Duodenal mucosa (tissue), 2 donors: ENCODE results near the gene MTA3.

Experiments used
- H3K27ac ChIP-seq: one replicate; pipeline ENCODE4 v1.7.0; 2013; ENCODE audit warnings: low read depth, low read length
- H3K27me3 ChIP-seq, 2 donors: one replicate each; pipeline ENCODE4 v1.7.0; 2013; ENCODE audit warnings: low read length in 2 of 2, control low read depth in 1 of 2; ENCODE audit not compliant: insufficient read depth in 2 of 2, control insufficient read depth in 1 of 2
- H3K36me3 ChIP-seq, 2 donors: one replicate each; pipeline ENCODE4 v1.7.0; 2013; ENCODE audit warnings: low read length in 2 of 2, control low read depth in 1 of 2; ENCODE audit not compliant: insufficient read depth in 2 of 2, control insufficient read depth in 1 of 2
- H3K4me1 ChIP-seq, 2 donors: one replicate each; pipeline ENCODE4 v1.7.0; 2013; ENCODE audit warnings: low read length in 2 of 2, control low read depth in 1 of 2; ENCODE audit not compliant: insufficient read depth in 2 of 2, control insufficient read depth in 1 of 2
- H3K4me3 ChIP-seq, 2 donors: one replicate each; pipeline ENCODE4 v1.7.0; 2013; ENCODE audit warnings: low read length in 2 of 2, low read depth in 1 of 2
- H3K9ac ChIP-seq, 2 donors: one replicate each; pipeline ENCODE4 v1.7.0; 2013; ENCODE audit warnings: low read length in 2 of 2, low read depth in 1 of 2
- H3K9me3 ChIP-seq, 2 donors: one replicate each; pipeline ENCODE4 v1.7.0; 2013; ENCODE audit warnings: low read length in 2 of 2, control low read depth in 1 of 2; ENCODE audit not compliant: control insufficient read depth in 1 of 2

MTA3 gene

DNA sequence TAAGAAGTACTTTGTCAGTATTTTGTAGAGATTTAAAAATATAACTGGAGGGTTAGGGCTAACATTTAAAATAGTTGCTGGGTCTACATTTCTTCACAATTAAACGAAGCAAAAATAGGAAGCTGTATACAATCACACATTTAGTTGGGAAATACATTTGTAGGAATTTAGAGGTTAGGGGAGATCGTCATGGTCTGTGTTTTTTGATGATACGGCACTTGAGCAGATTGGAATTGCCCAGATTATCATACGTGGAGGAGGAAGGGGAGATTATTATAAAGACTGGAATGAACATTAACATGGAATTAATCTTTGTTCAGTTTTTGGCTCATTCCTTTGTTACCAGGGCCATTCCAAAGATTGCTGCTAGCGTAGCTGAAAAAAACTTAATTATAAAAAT lies 84.6 kb downstream of the MTA3 start:
- H3K27me3 ChIP-seq, result no peaks in the 10 kb centered on the region
- no peaks in the 10 kb centered on the region for H3K4me1 ChIP-seq
- H3K9me3 ChIP-seq, result no peaks in the 10 kb centered on the region
- no peak overlapping the region for H3K27ac ChIP-seq
- H3K9ac ChIP-seq, result no peak overlapping the region
- H3K4me3 ChIP-seq, result no peak overlapping the region
- peaks cover 0 to 5% of the 10 kb centered on the region in 2 donors for H3K36me3 ChIP-seq

DNA sequence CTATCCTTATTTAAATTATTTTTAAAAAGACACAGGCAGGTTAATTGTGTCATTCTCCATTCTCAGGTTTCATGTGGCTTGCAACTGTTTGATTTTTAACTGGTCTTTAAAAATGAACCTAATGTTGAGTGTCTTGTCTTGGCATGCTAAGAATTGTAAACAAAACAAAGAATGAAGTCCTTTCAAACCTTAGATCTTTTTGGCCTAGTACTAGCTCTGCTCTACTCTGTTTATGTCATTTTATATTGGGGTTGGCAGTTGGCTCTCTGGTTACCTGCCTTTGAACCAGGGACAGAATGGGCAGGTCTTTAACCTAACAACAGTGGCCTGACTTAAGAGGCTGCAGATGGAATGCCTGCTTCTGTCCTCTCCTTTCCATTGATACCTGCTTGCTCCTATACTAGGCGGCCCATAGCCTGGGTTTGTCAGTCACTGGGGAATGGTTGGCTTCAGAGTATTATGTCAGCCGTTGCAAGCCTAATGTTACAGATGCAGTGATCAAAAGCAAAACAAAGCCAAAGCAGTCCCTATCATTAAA lies 85.5 kb downstream of the MTA3 start:
- Histone ChIP-seq H3K4me1 (no peaks in the 10 kb centered on the region), H3K36me3 (peaks cover 4 to 8% of the 10 kb centered on the region in 2 donors), H3K9me3 (no peaks in the 10 kb centered on the region), H3K9ac (no peak overlapping the region), H3K27me3 (no peaks in the 10 kb centered on the region), H3K4me3 (no peak overlapping the region), H3K27ac (no peak overlapping the region)

DNA sequence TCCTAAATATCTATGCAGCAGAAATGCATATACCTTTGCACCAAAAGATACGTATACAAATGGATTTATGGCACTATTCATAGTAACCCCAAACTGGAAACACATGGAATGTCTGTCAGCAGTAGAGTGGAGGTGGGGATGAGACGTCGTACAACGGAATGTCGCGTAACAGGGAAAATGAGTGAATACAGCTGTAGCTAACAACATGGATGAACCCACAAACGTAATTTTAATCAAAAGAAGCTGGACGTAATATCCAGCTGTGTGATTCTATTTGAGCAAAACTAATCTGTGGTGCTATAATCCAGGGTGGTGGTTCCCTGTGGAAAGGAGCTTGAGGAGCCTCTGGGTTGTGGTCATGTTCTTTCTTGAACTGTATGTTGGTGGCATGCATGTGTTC lies 89.9 kb downstream of the MTA3 start:
- Histone ChIP-seq H3K27me3 (no peaks in the 10 kb centered on the region), H3K4me1 (no peaks in the 10 kb centered on the region), H3K4me3 (no peak overlapping the region), H3K9me3 (no peaks in the 10 kb centered on the region), H3K9ac (no peak overlapping the region), H3K27ac (no peak overlapping the region), H3K36me3 (peaks cover 4 to 11% of the 10 kb centered on the region in 2 donors)

DNA sequence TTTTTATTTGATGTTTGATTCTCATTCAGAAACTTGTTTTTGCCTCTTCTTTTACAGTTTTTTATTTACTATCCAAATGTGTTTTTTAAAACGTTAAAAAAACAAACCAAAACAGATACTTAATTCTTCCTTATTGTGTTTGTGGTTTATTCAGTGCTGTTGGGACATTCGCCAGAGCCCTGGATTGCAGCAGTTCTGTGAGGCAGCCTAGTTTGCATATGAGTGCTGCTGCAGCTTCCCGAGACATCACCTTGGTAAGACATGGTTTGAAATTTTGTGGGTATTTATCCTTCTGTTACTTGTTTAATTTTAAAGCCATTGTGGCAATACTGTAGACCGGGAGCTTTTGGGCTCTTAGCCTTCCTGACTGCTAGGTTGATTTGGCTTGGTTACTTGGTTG lies 91.2 kb downstream of the MTA3 start:
- H3K27ac ChIP-seq, result no peak overlapping the region
- peaks cover 4 to 11% of the 10 kb centered on the region in 2 donors for H3K36me3 ChIP-seq
- no peaks in the 10 kb centered on the region for H3K9me3 ChIP-seq
- no peaks in the 10 kb centered on the region for H3K27me3 ChIP-seq
- no peak overlapping the region for H3K4me3 ChIP-seq
- H3K4me1 ChIP-seq, result no peaks in the 10 kb centered on the region
- no peak overlapping the region for H3K9ac ChIP-seq

DNA sequence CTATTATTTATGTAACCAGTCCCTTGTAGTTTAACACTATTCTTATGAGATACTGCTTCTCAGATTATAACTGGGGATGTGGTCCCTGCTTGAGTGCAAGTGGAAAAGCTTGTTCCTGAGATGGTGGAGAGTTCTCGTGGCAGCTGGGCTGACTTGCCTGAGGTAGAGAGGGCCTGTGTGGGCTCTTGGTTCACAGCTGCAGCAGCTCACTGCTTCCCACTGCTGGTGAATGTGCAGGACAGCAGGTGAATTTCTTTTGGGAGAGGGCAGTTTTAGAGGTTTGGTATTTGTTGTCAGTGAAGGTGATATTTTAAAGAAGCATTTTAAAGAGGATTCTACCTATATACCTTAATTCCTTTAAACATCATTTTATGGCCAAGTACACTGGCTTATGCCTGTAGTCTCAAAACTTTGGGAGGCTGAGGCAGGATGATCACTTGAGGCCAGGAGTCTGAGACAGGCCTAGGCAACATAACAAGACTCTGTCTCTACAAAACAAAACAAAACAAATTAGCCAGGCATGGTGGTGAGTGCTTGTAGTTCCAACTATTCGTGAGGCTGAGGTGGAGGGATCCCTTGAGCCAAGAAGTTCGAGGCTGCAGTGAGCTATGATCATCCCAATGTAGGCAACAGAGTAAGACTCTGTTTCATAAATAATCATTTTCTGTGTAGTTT lies 94.8 kb downstream of the MTA3 start:
- H3K4me3 ChIP-seq, result no peak overlapping the region
- no peaks in the 10 kb centered on the region for H3K27me3 ChIP-seq
- no peak overlapping the region for H3K27ac ChIP-seq
- H3K9me3 ChIP-seq, result no peaks in the 10 kb centered on the region
- peaks cover 0 to 3% of the 10 kb centered on the region in 2 donors for H3K4me1 ChIP-seq
- peaks cover 3 to 5% of the 10 kb centered on the region in 2 donors for H3K36me3 ChIP-seq
- no peak overlapping the region for H3K9ac ChIP-seq

DNA sequence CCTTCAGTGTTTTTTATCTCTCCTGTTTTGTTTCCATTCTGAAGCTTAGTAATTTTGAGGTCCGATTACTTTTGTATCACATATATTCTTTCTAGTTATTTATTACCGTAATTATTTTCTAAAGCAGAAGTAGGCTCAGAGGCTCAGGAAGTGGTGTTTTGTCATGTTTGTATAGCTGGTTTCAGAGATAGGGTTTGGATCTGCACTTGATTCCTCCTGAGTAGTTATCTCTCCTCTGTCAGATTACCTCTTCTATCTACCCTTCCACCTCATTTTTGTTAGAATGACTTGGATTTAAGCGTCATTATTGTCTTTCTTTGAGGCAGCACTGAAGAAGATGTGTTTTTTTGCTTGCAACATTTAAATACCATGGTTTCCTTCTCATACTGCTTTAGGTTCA lies 95.4 kb downstream of the MTA3 start:
- Histone ChIP-seq H3K27me3 (no peaks in the 10 kb centered on the region), H3K4me3 (no peak overlapping the region), H3K27ac (no peak overlapping the region), H3K9me3 (no peaks in the 10 kb centered on the region), H3K9ac (no peak overlapping the region), H3K4me1 (peaks cover 0 to 6% of the 10 kb centered on the region in 2 donors), H3K36me3 (peaks cover 0 to 3% of the 10 kb centered on the region in 2 donors)

DNA sequence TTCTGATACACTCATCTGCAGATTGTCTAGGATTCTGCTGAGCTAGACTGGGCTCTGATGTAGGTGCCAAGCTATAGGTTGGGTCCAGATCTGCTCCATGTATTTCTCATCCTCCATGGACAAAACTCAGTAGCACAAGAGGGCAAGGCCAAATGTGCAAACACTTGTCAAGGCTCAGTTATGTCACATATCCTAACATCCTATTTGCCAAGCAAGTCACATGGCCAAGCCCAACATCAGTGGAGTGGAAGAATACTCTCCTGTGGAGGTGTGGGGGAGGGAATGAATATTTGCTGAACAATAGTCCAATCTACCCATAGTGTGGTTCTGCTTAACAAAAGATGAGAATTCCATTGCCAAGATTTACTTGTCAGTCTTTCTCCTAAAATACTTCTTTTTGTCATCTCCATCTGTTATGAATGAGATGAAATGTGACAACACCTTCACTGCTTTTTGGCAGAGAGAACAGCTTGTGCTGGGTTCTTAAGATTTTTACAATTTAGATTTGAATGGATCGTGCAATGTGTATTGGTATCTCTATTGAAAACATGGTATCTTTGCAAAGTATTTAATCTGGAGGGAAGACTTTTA lies 105.7 kb downstream of the MTA3 start:
- H3K4me1 ChIP-seq, result no peaks in the 10 kb centered on the region
- no peaks in the 10 kb centered on the region for H3K9me3 ChIP-seq
- no peak overlapping the region for H3K4me3 ChIP-seq
- H3K27ac ChIP-seq, result no peak overlapping the region
- no peak overlapping the region for H3K9ac ChIP-seq
- H3K27me3 ChIP-seq, result no peaks in the 10 kb centered on the region
- no peaks in the 10 kb centered on the region for H3K36me3 ChIP-seq

DNA sequence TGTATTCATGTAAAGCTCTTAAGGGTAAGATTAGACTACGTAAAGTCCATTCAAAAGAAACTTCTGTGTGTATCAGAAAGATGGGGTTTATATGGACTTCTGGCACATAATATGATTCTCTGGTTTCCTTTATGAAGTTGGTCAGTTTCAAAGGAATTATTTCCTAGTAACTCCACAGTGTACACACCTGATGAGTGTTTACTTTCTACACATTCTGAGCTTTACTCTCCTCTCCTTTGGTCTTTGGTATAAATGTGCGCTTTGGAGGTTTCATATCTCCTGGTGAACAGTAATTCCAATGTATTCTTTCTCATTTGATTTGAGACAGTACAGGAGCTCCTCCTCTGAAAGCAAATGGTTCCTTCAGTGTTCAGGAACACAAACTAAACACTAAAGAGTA lies 107.4 kb downstream of the MTA3 start:
- Histone ChIP-seq H3K4me3 (no peak overlapping the region), H3K9ac (no peak overlapping the region), H3K27ac (no peak overlapping the region), H3K4me1 (no peaks in the 10 kb centered on the region), H3K36me3 (no peaks in the 10 kb centered on the region), H3K27me3 (no peaks in the 10 kb centered on the region), H3K9me3 (no peaks in the 10 kb centered on the region)

DNA sequence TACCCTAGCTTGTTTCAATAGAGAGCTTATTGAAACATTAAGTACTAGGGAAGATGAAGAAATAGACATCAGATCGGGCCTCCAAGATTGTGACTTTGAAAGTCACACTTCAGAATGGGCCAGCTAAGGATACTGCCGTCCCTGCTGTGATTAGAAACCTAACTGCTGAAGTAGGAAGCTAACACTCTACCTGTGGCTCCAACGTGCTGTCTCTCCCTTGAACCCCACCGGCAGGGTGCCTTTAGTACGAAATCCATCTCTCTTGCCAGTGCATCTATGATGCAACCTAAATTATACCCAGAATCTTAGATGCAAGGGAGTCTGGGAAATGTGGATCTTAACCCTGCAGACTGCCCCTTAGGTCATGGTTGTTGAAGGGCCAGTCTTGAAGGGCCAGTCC lies 116.9 kb downstream of the MTA3 start:
- Histone ChIP-seq H3K27me3 (no peaks in the 10 kb centered on the region), H3K9ac (no peak overlapping the region), H3K4me3 (no peak overlapping the region), H3K4me1 (no peaks in the 10 kb centered on the region), H3K9me3 (no peaks in the 10 kb centered on the region), H3K27ac (no peak overlapping the region), H3K36me3 (peaks cover 2 to 8% of the 10 kb centered on the region in 2 donors)

DNA sequence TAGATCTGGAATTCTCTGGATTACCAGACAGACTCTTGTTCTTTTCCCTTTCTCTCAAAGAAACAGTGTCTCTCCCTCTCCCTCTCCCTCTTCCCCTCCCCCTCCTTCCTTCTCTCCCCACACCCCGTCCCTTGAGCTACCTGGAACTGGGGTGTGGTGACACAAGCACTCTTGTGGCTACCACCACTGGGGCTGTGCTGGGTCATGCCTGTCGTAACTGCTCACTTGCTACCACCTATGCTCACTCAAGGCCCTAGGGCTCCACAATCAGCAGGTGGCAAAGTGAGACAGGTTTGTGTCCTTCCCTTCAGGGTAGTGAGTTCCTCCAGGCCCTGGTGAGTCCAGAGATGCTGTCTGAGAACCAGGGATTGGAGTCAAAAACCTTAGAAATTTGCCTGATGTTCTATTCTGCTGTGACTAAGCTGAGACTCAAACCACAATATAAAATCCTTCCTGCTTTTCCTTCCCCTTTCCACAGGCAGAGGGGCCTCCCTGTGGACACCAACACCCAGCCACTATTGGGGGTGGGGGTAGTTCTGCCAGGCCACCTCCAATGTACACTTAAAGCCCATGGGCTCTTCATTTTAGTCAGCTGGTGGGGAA lies 124.7 kb downstream of the MTA3 start:
- Histone ChIP-seq H3K36me3 (no peaks in the 10 kb centered on the region), H3K4me3 (no peak overlapping the region), H3K9ac (no peak overlapping the region), H3K27me3 (no peaks in the 10 kb centered on the region), H3K9me3 (no peaks in the 10 kb centered on the region), H3K27ac (no peak overlapping the region), H3K4me1 (no peaks in the 10 kb centered on the region)
